GM21360 (cell line): ENCODE measurements around the gene NGB.

Experiments
- ATAC-seq: cut with Tn5 transposase; IDR thresholded peaks from one replicate; pipeline ENCODE4 v1.9.1; 2021; ENCODE audit warnings: mild to moderate bottlenecking, moderate library complexity; ENCODE audit not compliant: unreplicated experiment

The NGB gene

GRCh38 chr14:77238996-77239395, 32.0 kb downstream of the NGB start:
- ATAC-seq = no peak

DNA sequence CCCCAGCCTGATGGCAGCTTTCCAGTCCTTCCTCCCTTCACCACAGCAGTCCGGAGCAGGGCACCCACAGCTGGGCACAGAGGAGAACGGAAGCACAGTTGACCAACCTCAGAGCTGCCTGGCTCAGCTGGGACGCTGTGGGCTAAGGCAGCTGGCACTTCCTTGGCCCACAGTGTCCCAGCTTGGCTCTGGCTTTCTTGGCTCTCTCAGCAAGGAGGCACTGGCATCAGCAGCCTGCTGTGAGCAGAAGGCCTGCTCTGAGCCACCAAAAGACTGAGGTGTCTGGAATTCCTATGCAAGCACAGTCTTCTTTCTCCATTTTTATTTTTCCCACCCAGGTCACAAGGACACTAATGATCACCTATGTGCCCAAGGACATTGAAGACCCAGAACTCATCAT, 32.6 kb downstream of the NGB start:
- ATAC-seq = no peak

DNA sequence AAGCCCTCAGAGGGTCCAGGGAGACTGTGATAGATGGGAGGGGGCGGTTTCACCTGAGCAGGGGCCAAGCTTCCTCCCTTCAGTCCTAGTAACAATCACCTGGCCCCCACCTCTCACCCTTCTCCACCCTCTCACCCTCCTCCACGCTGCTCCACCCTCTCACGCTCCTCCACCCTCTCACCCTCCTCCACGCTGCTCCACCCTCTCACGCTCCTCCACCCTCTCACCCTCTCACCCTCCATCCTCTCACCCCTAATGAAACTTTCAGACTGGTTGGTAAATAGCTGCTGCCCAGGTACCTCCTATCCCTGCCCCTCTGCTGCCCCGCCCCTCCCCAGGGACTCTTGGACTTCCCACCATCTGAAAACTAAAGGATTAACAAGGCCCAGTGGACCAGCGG, 34.2 kb downstream of the NGB start:
- no peak for ATAC-seq

DNA sequence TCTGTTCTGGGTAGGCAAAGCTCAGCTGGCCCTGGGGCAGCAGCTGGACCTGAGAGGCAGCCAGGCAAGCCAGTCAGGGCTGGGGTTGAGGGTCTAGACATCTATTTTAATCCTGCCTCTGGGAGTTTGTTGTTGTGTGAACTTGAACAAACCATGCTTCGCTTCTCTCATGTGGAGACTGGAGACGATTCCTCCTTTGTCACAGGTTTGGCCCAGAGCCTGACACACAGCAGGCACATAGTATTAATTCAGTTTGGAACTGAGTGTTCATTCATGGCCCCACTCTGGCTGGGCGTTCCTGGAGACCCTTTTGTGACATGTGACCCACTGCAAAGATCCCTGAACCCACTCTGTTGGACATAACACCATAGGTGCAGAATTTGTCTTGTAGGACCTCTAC, 39.3 kb downstream of the NGB start:
- no peak for ATAC-seq

DNA sequence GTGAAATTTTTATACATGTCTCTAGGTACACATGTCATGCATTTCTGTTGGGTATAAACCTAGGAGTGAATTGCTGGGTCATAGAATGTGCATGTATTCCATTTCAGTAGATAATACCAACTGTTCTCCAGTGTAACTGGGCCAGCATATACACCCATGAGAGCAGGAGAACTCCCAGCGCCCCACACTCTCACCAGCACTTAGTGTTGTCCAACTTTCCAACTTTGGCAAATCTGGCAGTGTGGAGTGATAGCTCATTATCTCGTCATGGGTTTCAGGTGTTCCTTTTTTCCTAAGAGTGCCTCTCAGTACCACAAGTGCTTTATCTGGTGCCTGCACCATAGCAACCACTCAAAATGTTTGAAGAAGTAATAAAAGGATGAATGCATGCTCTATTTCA, 40.1 kb downstream of the NGB start:
- ATAC-seq = no peak

- no peak for ATAC-seq
Measured at GRCh38 chr14:77228056-77228455, 43.0 kb downstream of the NGB start.

GRCh38 chr14:77225892-77226557, 45.0 kb downstream of the NGB start:
- no peak for ATAC-seq

- no peak for ATAC-seq
Measured at GRCh38 chr14:77225254-77225653, 45.8 kb downstream of the NGB start.

DNA sequence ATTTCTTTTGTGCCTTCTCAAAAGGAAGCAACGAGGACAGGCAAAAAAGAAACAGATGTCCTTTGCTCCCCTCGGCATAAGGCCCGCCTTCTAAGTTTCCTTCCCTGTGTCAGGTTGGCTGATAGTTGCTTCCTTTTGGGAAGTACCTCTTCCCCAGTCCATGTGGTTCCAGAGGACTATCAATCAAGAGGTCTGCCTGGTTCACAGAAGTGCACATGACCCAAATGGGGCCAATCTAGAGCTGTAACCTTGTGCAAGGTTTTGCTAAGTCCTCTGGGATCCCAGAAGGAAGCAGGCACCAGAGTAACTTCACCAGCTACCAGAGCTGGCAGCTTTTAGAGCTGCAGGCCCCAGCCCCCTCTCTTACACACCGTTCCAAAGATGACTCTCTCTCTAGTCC, 46.8 kb downstream of the NGB start:
- ATAC-seq = no peak

GRCh38 chr14:77222546-77223225, 48.3 kb downstream of the NGB start:
- no peak for ATAC-seq

- no peak for ATAC-seq
Measured at GRCh38 chr14:77221241-77221871, 49.6 kb downstream of the NGB start.

GRCh38 chr14:77220246-77221017, 50.6 kb downstream of the NGB start:
- no peak for ATAC-seq

DNA sequence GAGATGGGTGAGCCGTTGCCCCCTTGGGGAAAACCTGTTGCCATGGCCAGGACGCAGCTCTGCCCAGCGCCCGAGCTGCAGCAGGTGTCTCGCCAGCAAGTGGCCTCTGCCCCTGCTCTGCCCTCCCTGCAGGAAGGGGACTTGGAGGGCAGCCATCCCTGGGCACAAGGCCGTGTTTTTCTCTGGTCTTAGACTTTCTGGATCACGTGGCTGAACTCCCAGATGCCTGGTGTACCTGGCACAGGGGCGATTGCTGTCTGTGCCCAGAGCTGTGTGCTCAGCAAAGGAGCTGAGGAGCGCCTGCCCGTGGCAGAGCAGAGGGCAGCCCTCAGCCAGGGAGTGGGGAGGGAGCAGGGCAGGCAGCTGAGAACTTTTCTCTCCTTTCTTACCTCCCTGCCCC, 51.4 kb downstream of the NGB start:
- ATAC-seq = no peak

DNA sequence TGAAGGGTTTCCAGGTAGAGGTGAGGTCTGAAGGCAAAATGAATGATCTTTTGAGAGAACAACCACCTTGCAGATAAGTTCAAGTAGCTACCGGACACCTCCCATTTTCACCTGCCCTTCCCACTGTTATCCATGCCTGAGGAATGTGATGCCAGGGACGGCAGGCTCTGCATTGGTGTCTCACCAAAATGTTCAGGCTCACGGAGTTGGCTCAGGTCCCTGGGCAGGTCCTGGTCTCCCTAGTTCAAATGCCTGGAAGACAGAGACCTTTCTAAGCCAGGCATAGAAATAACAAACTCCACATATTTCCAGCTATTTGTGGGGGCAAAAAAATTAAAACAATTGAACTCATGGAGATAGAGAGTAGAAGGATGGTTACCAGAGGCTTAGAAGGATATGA, 53.5 kb downstream of the NGB start:
- no peak for ATAC-seq
